HepG2 (cell line): Measurements from ENCODE around the gene STAG3. TPM values are rescaled to one million over a fixed set of nuclear protein-coding genes. Genes with fewer than 3 reads are reported as not detected.

ENCODE experiments used
- microRNA-seq: library from miRNA; unstranded; fragments of <30 nt; microRNA quantifications from one replicate; pipeline ENCODE4, GENCODE V29; 2020
- polyA plus RNA-seq, 8 experiments: library from polyadenylated mRNA; depleted of rRNA in 3 of 8; stranded (reverse) in 7 of 8; unstranded in 1 of 8; fragments of >200 nt; fragmentation: Illumina TruSeq in 4 of 8; extraction: Trizol in 4 of 8; gene quantifications; 2 replicates each; pipeline versions ENCODE4 v1.2.1 to v1.2.3, GENCODE V29; 2011 to 2016; ENCODE audit warnings: low read depth in 4 of 8, missing spikeins in 1 of 8, mixed read lengths in 1 of 8; ENCODE audit not compliant: insufficient read depth in 1 of 8
- total RNA-seq, 5 experiments: library from RNA; depleted of rRNA; stranded (reverse); fragments of >200 nt; fragmentation: Illumina TruSeq; extraction: Trizol; gene quantifications; 2 replicates each; pipeline ENCODE4 v1.2.3, GENCODE V29; 2016; ENCODE audit warnings: low read depth in 1 of 5

Gene STAG3
- total and polyA plus RNA-seq, 2 of the 13 experiments (the other 11 are each of a cell fraction or from before 2014, with no cell fraction given), result 0.09 to 0.33 TPM

Small RNA genes lying within 50 kb of the gene (microRNA-seq; reads per million reads assigned to microRNA genes)
- gene MIR4658, result not detected

Other genes starting within 250 kb of the STAG3 start
- 0.66 and 0.75 TPM in 2 replicates for gene GJC3, start 248.3 kb upstream of the STAG3 start, total RNA-seq (2016; rRNA removed; fragmentation: Illumina TruSeq; extraction: Trizol)
- gene GJC3, start 248.3 kb upstream of the STAG3 start, polyA plus RNA-seq (2011; rRNA removed), result 1.4 TPM in 2 replicates
- 37.9 and 93.8 TPM in 2 replicates for gene AZGP1, start 201.9 kb upstream of the STAG3 start, total RNA-seq (2016; rRNA removed; fragmentation: Illumina TruSeq; extraction: Trizol)
- gene AZGP1, start 201.9 kb upstream of the STAG3 start, polyA plus RNA-seq (2011; rRNA removed), result 229 and 265 TPM in 2 replicates
- 60.6 and 64.5 TPM in 2 replicates for gene ZKSCAN1, start 162.3 kb upstream of the STAG3 start, total RNA-seq (2016; rRNA removed; fragmentation: Illumina TruSeq; extraction: Trizol)
- 46.0 and 46.4 TPM in 2 replicates for gene ZKSCAN1, start 162.3 kb upstream of the STAG3 start, polyA plus RNA-seq (2011; rRNA removed)
- gene ZSCAN21, start 128.1 kb upstream of the STAG3 start, total RNA-seq (2016; rRNA removed; fragmentation: Illumina TruSeq; extraction: Trizol), result 10.0 and 11.8 TPM in 2 replicates
- 7.0 and 8.5 TPM in 2 replicates for gene ZSCAN21, start 128.1 kb upstream of the STAG3 start, polyA plus RNA-seq (2011; rRNA removed)
- 53.2 and 56.9 TPM in 2 replicates for gene ZNF3, start 96.2 kb upstream of the STAG3 start, total RNA-seq (2016; rRNA removed; fragmentation: Illumina TruSeq; extraction: Trizol)
- 29.1 and 33.7 TPM in 2 replicates for gene ZNF3, start 96.2 kb upstream of the STAG3 start, polyA plus RNA-seq (2011; rRNA removed)
- gene COPS6, start 88.9 kb upstream of the STAG3 start, total RNA-seq (2016; rRNA removed; fragmentation: Illumina TruSeq; extraction: Trizol), result 33.4 and 64.4 TPM in 2 replicates
- gene COPS6, start 88.9 kb upstream of the STAG3 start, polyA plus RNA-seq (2011; rRNA removed), result 117 and 124 TPM in 2 replicates
- 214 and 229 TPM in 2 replicates for gene MCM7, start 76.5 kb upstream of the STAG3 start, total RNA-seq (2016; rRNA removed; fragmentation: Illumina TruSeq; extraction: Trizol)
- gene MCM7, start 76.5 kb upstream of the STAG3 start, polyA plus RNA-seq (2011; rRNA removed), result 74.6 and 84.5 TPM in 2 replicates
- gene AP4M1, start 76.3 kb upstream of the STAG3 start, total RNA-seq (2016; rRNA removed; fragmentation: Illumina TruSeq; extraction: Trizol), result 8.2 and 9.7 TPM in 2 replicates
- 6.0 and 6.3 TPM in 2 replicates for gene AP4M1, start 76.3 kb upstream of the STAG3 start, polyA plus RNA-seq (2011; rRNA removed)
- 18.8 and 25.6 TPM in 2 replicates for gene TAF6, start 58.6 kb upstream of the STAG3 start, total RNA-seq (2016; rRNA removed; fragmentation: Illumina TruSeq; extraction: Trizol)
- gene TAF6, start 58.6 kb upstream of the STAG3 start, polyA plus RNA-seq (2011; rRNA removed), result 12.6 and 12.9 TPM in 2 replicates
- gene CNPY4, start 58.3 kb upstream of the STAG3 start, total RNA-seq (2016; rRNA removed; fragmentation: Illumina TruSeq; extraction: Trizol), result 5.4 and 12.7 TPM in 2 replicates
- gene CNPY4, start 58.3 kb upstream of the STAG3 start, polyA plus RNA-seq (2011; rRNA removed), result 6.2 TPM in 2 replicates
- 1.8 and 2.1 TPM in 2 replicates for gene MBLAC1, start 51.0 kb upstream of the STAG3 start, total RNA-seq (2016; rRNA removed; fragmentation: Illumina TruSeq; extraction: Trizol)
- 0.79 and 0.88 TPM in 2 replicates for gene MBLAC1, start 51.0 kb upstream of the STAG3 start, polyA plus RNA-seq (2011; rRNA removed)
- 115 and 120 TPM in 2 replicates for gene LAMTOR4, start 29.0 kb upstream of the STAG3 start, total RNA-seq (2016; rRNA removed; fragmentation: Illumina TruSeq; extraction: Trizol)
- 111 and 118 TPM in 2 replicates for gene LAMTOR4, start 29.0 kb upstream of the STAG3 start, polyA plus RNA-seq (2011; rRNA removed)
- gene TRAPPC14, start 19.2 kb upstream of the STAG3 start, total RNA-seq (2016; rRNA removed; fragmentation: Illumina TruSeq; extraction: Trizol), result 2.0 and 9.6 TPM in 2 replicates
- 4.7 and 7.0 TPM in 2 replicates for gene TRAPPC14, start 19.2 kb upstream of the STAG3 start, polyA plus RNA-seq (2011; rRNA removed)
- 0.29 TPM in 1 of 2 replicates, not detected in the other for gene GAL3ST4, start 9.3 kb upstream of the STAG3 start, total RNA-seq (2016; rRNA removed; fragmentation: Illumina TruSeq; extraction: Trizol)
- gene GAL3ST4, start 9.3 kb upstream of the STAG3 start, polyA plus RNA-seq (2011; rRNA removed), result 0.41 and 0.73 TPM in 2 replicates
- 0.10 and 0.64 TPM in 2 replicates for gene GPC2, start 537 bp upstream of the STAG3 start, total RNA-seq (2016; rRNA removed; fragmentation: Illumina TruSeq; extraction: Trizol)
- gene GPC2, start 537 bp upstream of the STAG3 start, polyA plus RNA-seq (2011; rRNA removed), result 0.76 and 0.78 TPM in 2 replicates
- gene PVRIG, start 42.0 kb downstream of the STAG3 start, total RNA-seq (2016; rRNA removed; fragmentation: Illumina TruSeq; extraction: Trizol), result not detected in 2 replicates
- gene PVRIG, start 42.0 kb downstream of the STAG3 start, polyA plus RNA-seq (2011; rRNA removed), result not detected in 2 replicates
- not detected in 2 replicates for gene SPDYE3, start 129.8 kb downstream of the STAG3 start, total RNA-seq (2016; rRNA removed; fragmentation: Illumina TruSeq; extraction: Trizol)
- gene SPDYE3, start 129.8 kb downstream of the STAG3 start, polyA plus RNA-seq (2011; rRNA removed), result not detected in 2 replicates
- gene PILRB, start 180.2 kb downstream of the STAG3 start, total RNA-seq (2016; rRNA removed; fragmentation: Illumina TruSeq; extraction: Trizol), result 5.6 and 16.6 TPM in 2 replicates
- 33.0 and 33.8 TPM in 2 replicates for gene PILRB, start 180.2 kb downstream of the STAG3 start, polyA plus RNA-seq (2011; rRNA removed)
- 0.13 TPM in 1 of 2 replicates, not detected in the other for gene PILRA, start 195.6 kb downstream of the STAG3 start, total RNA-seq (2016; rRNA removed; fragmentation: Illumina TruSeq; extraction: Trizol)
- gene PILRA, start 195.6 kb downstream of the STAG3 start, polyA plus RNA-seq (2011; rRNA removed), result 0.97 and 1.3 TPM in 2 replicates